GM18517 (cell line): ENCODE data around the gene IER5.
A peak's percentile ranks its signal among the peaks of the same experiment; 100 is the strongest.

Experiments used
- ATAC-seq: cut with Tn5 transposase; IDR thresholded peaks from one replicate; pipeline ENCODE4 v1.9.1; 2021; ENCODE audit warnings: mild to moderate bottlenecking, moderate library complexity; ENCODE audit not compliant: unreplicated experiment

Gene IER5

GRCh38 chr1:181095763-181096184 lies 7.3 kb downstream of the IER5 start:
- ATAC-seq, result no peak

- ATAC-seq, result no peak
Observed at GRCh38 chr1:181097242-181097641, 8.7 kb downstream of the IER5 start.

GRCh38 chr1:181099152-181100014 lies 10.9 kb downstream of the IER5 start:
- ATAC-seq, result peak; percentile 65

- ATAC-seq, result peak; percentile 12
Observed at GRCh38 chr1:181100015-181100905, 11.8 kb downstream of the IER5 start.

GRCh38 chr1:181100934-181101333 lies 12.4 kb downstream of the IER5 start:
- ATAC-seq, result no peak

GRCh38 chr1:181101581-181102226 lies 13.2 kb downstream of the IER5 start:
- no peak for ATAC-seq

GRCh38 chr1:181102841-181103240 lies 14.3 kb downstream of the IER5 start:
- ATAC-seq, result no peak

- no peak for ATAC-seq
Observed at GRCh38 chr1:181103399-181103798, 14.9 kb downstream of the IER5 start.

GRCh38 chr1:181104042-181104789 lies 15.7 kb downstream of the IER5 start:
- peak; percentile 25 for ATAC-seq

GRCh38 chr1:181104790-181105133 lies 16.3 kb downstream of the IER5 start:
- peak; percentile 32 for ATAC-seq

GRCh38 chr1:181105134-181106021 lies 16.9 kb downstream of the IER5 start:
- peak; percentile 45 for ATAC-seq

GRCh38 chr1:181106022-181106312 lies 17.5 kb downstream of the IER5 start:
- no peak for ATAC-seq

- no peak for ATAC-seq
Observed at GRCh38 chr1:181106479-181106878, 18.0 kb downstream of the IER5 start.

GRCh38 chr1:181107711-181108110 lies 19.2 kb downstream of the IER5 start:
- no peak for ATAC-seq

- no peak for ATAC-seq
Observed at GRCh38 chr1:181108304-181108867, 19.9 kb downstream of the IER5 start.

GRCh38 chr1:181110013-181110412 lies 21.5 kb downstream of the IER5 start:
- no peak for ATAC-seq

- no peak for ATAC-seq
Observed at GRCh38 chr1:181111559-181111958, 23.1 kb downstream of the IER5 start.

- ATAC-seq, result no peak
Observed at GRCh38 chr1:181112071-181112929, 23.8 kb downstream of the IER5 start.
